Heart left ventricle (tissue), 16 donors: ENCODE results near the gene DAND5. TPM values are rescaled to one million over a fixed set of nuclear protein-coding genes. Genes with fewer than 3 reads are reported as not detected.
A peak's percentile ranks its signal among the peaks of the same experiment; 100 is the strongest.

ENCODE experiments used
- ATAC-seq, 4 donors: fragments of 200-7000 bp; cut with Tn5 transposase; one replicate each; pipeline ENCODE4 v1.9.1; 2020 to 2022; ENCODE audit warnings: moderate library complexity in 4 of 4, mild to moderate bottlenecking in 3 of 4, moderate number of reproducible peaks in 1 of 4
- DNase-seq, 5 donors: peaks; one replicate each; pipeline ENCODE4 v3.0.0-alpha.2; 2020
- H3K27ac ChIP-seq, 12 donors: fragments of 200-600 bp; sonication (generic) in 4 of 12; one replicate each; pipeline versions ENCODE4 v1.5.0 to v1.8.0; 2016 to 2022; ENCODE audit warnings: mild to moderate bottlenecking in 2 of 12
- H3K27me3 ChIP-seq, 9 donors: fragments of 200-600 bp; sonication (generic) in 2 of 9; one replicate each; pipeline versions ENCODE4 v1.5.1 to v1.8.0; 2016 to 2022; ENCODE audit warnings: mild to moderate bottlenecking in 3 of 9
- H3K36me3 ChIP-seq, 9 donors: fragments of 200-600 bp; sonication (generic) in 2 of 9; one replicate each; pipeline versions ENCODE4 v1.5.0 to v1.8.0; 2018 to 2022; ENCODE audit warnings: mild to moderate bottlenecking in 2 of 9
- H3K4me1 ChIP-seq, 12 donors: fragments of 200-600 bp; sonication (generic) in 4 of 12; one replicate each; pipeline versions ENCODE4 v1.5.0 to v1.8.0; 2016 to 2022; ENCODE audit warnings: mild to moderate bottlenecking in 3 of 12
- H3K4me3 ChIP-seq, 12 donors: fragments of 200-600 bp; sonication (generic) in 4 of 12; one replicate each; pipeline versions ENCODE4 v1.5.0 to v1.8.0; 2017 to 2022; ENCODE audit warnings: mild to moderate bottlenecking in 9 of 12, moderate library complexity in 4 of 12
- H3K9me3 ChIP-seq, 12 donors: fragments of 200-600 bp; sonication (generic) in 4 of 12; one replicate each; pipeline versions ENCODE4 v1.5.0 to v1.8.0; 2016 to 2022; ENCODE audit warnings: mild to moderate bottlenecking in 1 of 12
- POLR2A ChIP-seq, 2 donors: fragments of 450-650 bp; IDR thresholded peaks; one replicate each; pipeline ENCODE4 v1.6.1; 2017; ENCODE audit warnings: antibody characterized with exemption in 2 of 2, mild to moderate bottlenecking in 2 of 2, moderate library complexity in 2 of 2
- WGBS, 4 donors: extraction: QIAGEN DNeasy Blood & Tissue Kit in 2 of 4; methylation state at CpG; one replicate each; pipeline versions ENCODE4 v1.1.5 to v1.1.7; 2013 to 2018; 5-methylcytosine and 5-hydroxymethylcytosine counted together
- intact Hi-C, 10 donors: fragments of 100-400 bp; cut with DNase I; formaldehyde crosslinking; loops; one replicate each; pipeline versions ENCODE4 v1.11.1 to v1.14.2; 2022
- polyA plus RNA-seq, 2 donors: library from polyadenylated mRNA; stranded (reverse); fragments of 200-250 nt; gene quantifications; one replicate each; pipeline ENCODE4 v1.2.3, GENCODE V29; 2013
- total RNA-seq, 9 donors: library from RNA; depleted of rRNA in 2 of 9; stranded (reverse); fragments of >200 nt in 2 of 9; fragmentation: NEBNext Ultra II Directional in 3 of 9; extraction: Animal tissue kit (Norgen Biotek cat#: 25700) in 3 of 9; gene quantifications; one replicate each; pipeline versions ENCODE4 v1.1.0 to v1.2.4, GENCODE V29; 2016 to 2023
- TF ChIP-seq, protein P1 (sequence below), 12 donors: fragments of 200-600 bp; sonication (generic) in 4 of 12; IDR thresholded peaks; one replicate each; pipeline versions ENCODE4 v1.5.0 to v1.8.0; 2018 to 2022; ENCODE audit warnings: antibody characterized with exemption in 12 of 12, mild to moderate bottlenecking in 5 of 12
- donor health status: ischemic (EF 13 %, LVEDD 7.1; RV severe dilation, severe dysfunction).
- donor health status: healthy with polysubstance abuse.
- donor health status: DM: no; HTN: yes; CAD: no.
- donor health status: DM: no; HTN: no; CAD: no.
- donor health status: ischemic (EF 25% LVEDD 6.9; RV normal size, moderate dysfunction).
- donor health status: ischemic (EF 25% LVEDD 5.7; RV mildly dilated, moderate dysfunction).
- donor health status: healthy.
- donor health status: DM: yes; HTN: yes; CAD: no.
- donor health status: ischemic (EF 35%, LVEDD 5.7; RV mildly dilated, moderate dysfunction).
- donor health status: nonischemic (EF 11% LVEDD 7.7; RV severe dilation, severe dysfunction).
- donor health status: DM: yes; HTN: yes; CAD: no.
- donor health status: PGD.
- donor health status: ischemic (EF 29% LVEDD 5.4; RV normal size, mild dysfunction).
- donor health status: nonischemic (EF 23%, LVEDD 6.1; RV moderate dilation, normal function).

DAND5 gene
- total and polyA plus RNA-seq, 11 donors, result 1.4 to 13.6 (median 8.4) TPM

DNA sequence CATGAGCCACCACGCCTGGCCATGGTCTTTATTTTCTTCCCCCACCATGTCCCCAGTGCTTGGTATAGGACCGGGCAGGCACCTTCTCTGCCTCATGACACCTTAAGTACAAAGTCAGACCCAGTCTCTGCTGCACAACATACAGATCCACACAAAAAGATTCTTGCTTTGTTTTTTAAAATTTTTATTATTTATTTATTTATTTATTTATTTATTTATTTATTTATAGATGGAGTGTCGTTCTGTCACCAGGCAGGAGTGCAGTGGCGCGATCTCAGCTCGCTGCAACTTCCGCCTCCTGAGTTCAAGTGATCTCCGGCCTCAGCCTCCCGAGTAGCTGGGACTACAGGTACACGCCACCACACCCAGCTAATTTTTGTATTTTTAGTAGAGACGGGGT lies 23.4 kb downstream of the DAND5 start:
- intact Hi-C loops, result no loop called here
- WGBS, 4 donors, result 96 to 98% (median 96%) methylated on average over 11 of the region's 11 CpGs

DNA sequence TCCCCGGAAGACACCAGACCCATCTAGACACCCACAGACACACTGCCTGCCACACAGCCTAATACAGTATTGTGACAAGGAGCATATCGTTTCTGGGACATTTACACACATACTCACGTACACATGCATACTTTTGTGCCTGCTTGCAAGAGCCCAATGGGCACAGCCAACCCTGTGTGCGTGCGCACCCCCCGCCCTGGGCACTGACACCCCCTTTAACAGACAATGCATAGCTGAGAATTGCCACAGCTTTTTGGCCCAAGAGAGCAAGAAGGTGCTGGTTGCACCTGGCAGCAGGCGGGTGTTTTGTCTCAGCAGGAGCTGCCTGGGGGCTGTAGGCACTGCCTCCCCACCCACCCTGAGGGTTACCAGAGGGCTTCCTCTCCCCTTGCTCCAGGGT lies 24.2 kb downstream of the DAND5 start:
- Histone ChIP-seq H3K27me3 (peaks cover 0 to 5% (median 0%) of the 10 kb centered on the region in 9 donors), H3K36me3 (peaks cover 0 to 5% (median 1%) of the 10 kb centered on the region in 9 donors), H3K9me3 (no peaks in the 10 kb centered on the region), H3K4me3 (no peak overlapping the region), H3K27ac (no peak overlapping the region), H3K4me1 (peaks cover 0 to 26% (median 16%) of the 10 kb centered on the region in 12 donors)
- whole genome bisulfite sequencing, 4 donors, result 88 to 91% (median 89%) methylated on average over 7 of the region's 7 CpGs
- TF ChIP-seq, protein P1, sequence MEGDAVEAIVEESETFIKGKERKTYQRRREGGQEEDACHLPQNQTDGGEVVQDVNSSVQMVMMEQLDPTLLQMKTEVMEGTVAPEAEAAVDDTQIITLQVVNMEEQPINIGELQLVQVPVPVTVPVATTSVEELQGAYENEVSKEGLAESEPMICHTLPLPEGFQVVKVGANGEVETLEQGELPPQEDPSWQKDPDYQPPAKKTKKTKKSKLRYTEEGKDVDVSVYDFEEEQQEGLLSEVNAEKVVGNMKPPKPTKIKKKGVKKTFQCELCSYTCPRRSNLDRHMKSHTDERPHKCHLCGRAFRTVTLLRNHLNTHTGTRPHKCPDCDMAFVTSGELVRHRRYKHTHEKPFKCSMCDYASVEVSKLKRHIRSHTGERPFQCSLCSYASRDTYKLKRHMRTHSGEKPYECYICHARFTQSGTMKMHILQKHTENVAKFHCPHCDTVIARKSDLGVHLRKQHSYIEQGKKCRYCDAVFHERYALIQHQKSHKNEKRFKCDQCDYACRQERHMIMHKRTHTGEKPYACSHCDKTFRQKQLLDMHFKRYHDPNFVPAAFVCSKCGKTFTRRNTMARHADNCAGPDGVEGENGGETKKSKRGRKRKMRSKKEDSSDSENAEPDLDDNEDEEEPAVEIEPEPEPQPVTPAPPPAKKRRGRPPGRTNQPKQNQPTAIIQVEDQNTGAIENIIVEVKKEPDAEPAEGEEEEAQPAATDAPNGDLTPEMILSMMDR (IDR thresholded peaks at IDR 0.05), result no peak
- TF ChIP-seq POLR2A (IDR thresholded peaks at IDR 0.05), result no peak
- DNase-seq (no peak), ATAC-seq (no peak)
- intact Hi-C loops, result no loop called here

More for the DNA sequence above, 23.4 kb downstream of the DAND5 start:
- Histone ChIP-seq H3K4me3 (no peak overlapping the region), H3K27me3 (peaks cover 0 to 5% (median 0%) of the 10 kb centered on the region in 9 donors), H3K9me3 (no peaks in the 10 kb centered on the region), H3K27ac (no peak overlapping the region), H3K36me3 (no peaks in the 10 kb centered on the region), H3K4me1 (peaks cover 0 to 23% (median 13%) of the 10 kb centered on the region in 12 donors)
- no peak for TF ChIP-seq POLR2A (IDR thresholded peaks at IDR 0.05)
- TF ChIP-seq, protein P1 (IDR thresholded peaks at IDR 0.05), result no peak
- DNase-seq (no peak), ATAC-seq (no peak)

DNA sequence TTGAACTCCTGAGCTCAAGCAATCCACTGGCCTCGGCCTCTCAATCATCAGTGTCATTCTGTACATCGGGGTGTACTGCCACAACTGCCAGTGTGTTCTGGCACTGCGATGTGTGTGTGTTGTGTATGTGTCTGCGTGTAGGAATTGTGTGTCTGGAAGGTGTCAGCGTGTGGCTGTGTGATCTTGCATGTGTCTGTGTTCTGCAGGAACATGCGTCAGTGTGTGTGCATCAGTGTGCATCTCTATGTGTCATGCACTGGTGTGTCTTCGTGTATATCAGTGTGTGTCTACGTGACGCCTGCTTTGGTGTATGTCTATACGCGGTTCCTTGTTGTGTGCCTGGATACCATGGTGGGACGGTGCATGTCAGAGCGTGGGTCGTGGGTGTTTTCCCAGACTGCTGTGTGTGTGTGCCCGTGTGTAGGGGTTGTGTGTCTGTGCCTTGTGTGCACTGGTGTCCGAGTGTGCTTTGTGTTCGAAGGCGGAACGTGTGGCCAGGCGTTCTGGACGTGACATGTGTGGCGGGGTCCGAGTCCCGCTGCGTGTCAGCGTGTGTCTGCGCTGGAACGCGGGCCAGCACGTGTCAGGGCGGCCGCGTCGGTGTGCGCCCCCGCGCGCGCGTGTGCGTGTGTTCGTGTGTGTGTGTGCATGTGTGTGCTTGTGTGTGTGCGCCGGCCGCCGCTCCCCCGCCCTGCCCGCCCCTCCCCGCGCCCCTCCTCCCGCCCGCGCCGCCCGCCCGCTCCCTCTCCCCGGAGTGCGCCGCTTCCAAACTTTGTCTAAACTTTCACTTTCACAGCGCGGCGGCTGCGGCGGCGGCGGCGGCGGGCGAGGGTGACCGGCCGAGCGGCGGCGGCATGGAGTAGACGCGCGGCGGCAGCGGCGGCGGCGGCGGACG lies 25.6 kb downstream of the DAND5 start, which contains the start of gene NFIX:
Gene NFIX (plus strand): TSS at position 775 of the 895 bp plus-strand sequence. CDS start 363 bp downstream, outside the sequence.
- Histone ChIP-seq H3K36me3 (peaks cover 0 to 15% (median 6%) of the 10 kb centered on the region in 9 donors), H3K4me1 (peaks cover 0 to 27% (median 16%) of the 10 kb centered on the region in 12 donors), H3K4me3 (peak within 1 kb of the TSS; percentile 72 to 90 (median 80)), H3K9me3 (no peaks in the 10 kb centered on the region), H3K27me3 (peaks cover 0 to 5% (median 0%) of the 10 kb centered on the region in 9 donors), H3K27ac (peak within 1 kb of the TSS; percentile 53 to 97 (median 88))
- peak; percentile 10 to 47 (median 41) for ATAC-seq
- DNase-seq, result peak; percentile 73 to 83 (median 82)
- 10 to 69% (median 12%) methylated on average over 11 to 84 of the region's 84 CpGs for WGBS, 4 donors
- intact Hi-C loops, result loop anchor here in 6 of 10 donors (2.0 to 5.0 kb wide), 4 partner anchors 37 to 67 kb away; no protein-coding TSS in a partner anchor
- TF ChIP-seq, protein P1 (IDR thresholded peaks at IDR 0.05), result peak in 1 of 12 donors; percentile 8
- no peak for TF ChIP-seq POLR2A (IDR thresholded peaks at IDR 0.05)
